ENCODE data around the gene PSMA7.

DNA sequence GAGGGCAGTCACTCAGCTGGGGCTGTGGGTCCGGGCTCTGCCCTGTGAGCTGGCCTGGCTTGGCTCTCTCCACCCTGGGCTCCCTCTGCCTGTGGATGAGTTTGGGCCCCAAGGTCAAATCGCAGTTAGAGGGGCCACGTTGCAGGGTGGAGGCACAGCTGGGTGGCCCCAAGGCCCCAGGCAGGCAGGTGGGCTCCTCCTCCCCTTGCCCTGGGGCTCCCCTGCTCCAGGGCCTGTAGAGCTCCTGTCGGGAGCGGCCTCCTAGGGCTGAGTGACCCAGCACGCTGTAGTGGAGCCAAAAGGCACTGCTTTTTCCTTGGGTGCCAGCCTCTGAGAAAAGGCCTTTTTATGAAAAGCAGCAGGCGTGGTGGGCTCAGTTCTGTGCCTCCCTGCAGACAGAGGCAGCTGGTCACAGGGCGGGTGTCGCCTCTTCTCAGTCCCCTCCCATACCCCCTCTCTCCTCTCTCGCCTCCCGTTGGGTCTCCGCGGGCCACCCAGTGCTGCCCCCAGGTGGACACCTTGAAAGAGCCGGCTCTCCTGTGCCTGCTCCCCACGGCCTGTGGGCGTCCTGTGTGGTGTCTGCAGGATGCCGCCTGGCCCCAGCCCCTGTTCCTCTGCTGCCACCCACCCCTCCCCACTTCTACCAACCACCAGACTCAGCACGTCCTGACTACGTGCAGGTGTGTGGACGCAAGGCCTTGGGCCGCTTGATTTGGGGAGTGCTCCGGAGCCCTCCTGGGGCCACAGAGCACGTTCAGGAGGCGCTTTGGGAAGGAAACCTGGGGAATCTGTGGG, 13.6 kb upstream of the PSMA7 start:
- TF ChIP-seq CTCF (IDR thresholded peaks at IDR 0.05; ENCODE audit: low read depth, low read length, missing input control): peak; percentile 57
- TF ChIP-seq, protein P1, sequence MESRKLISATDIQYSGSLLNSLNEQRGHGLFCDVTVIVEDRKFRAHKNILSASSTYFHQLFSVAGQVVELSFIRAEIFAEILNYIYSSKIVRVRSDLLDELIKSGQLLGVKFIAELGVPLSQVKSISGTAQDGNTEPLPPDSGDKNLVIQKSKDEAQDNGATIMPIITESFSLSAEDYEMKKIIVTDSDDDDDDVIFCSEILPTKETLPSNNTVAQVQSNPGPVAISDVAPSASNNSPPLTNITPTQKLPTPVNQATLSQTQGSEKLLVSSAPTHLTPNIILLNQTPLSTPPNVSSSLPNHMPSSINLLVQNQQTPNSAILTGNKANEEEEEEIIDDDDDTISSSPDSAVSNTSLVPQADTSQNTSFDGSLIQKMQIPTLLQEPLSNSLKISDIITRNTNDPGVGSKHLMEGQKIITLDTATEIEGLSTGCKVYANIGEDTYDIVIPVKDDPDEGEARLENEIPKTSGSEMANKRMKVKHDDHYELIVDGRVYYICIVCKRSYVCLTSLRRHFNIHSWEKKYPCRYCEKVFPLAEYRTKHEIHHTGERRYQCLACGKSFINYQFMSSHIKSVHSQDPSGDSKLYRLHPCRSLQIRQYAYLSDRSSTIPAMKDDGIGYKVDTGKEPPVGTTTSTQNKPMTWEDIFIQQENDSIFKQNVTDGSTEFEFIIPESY (IDR thresholded peaks at IDR 0.05): no peak
- TF ChIP-seq YY1 (IDR thresholded peaks at IDR 0.05): no peak
- no peak for TF ChIP-seq REST (IDR thresholded peaks at IDR 0.05)
- TF ChIP-seq SP1 (IDR thresholded peaks at IDR 0.05): no peak
- no peak for TF ChIP-seq EGR1 (IDR thresholded peaks at IDR 0.05; ENCODE audit: low read depth in 2 of 2)
- TF ChIP-seq NR2F2 (IDR thresholded peaks at IDR 0.05): no peak
- TF ChIP-seq MAX (IDR thresholded peaks at IDR 0.05): no peak
- TF ChIP-seq HNF4A (conservative IDR thresholded peaks at IDR 0.05): no peak
- peak in 1 of 2 donors; percentile 82 for TF ChIP-seq RAD21 (IDR thresholded peaks at IDR 0.05)
- TF ChIP-seq, protein P2, sequence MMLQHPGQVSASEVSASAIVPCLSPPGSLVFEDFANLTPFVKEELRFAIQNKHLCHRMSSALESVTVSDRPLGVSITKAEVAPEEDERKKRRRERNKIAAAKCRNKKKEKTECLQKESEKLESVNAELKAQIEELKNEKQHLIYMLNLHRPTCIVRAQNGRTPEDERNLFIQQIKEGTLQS (IDR thresholded peaks at IDR 0.05): no peak
- TF ChIP-seq FOXA2 (IDR thresholded peaks at IDR 0.05): no peak
- TF ChIP-seq FOXA1 (IDR thresholded peaks at IDR 0.05): no peak
- TF ChIP-seq GABPA (IDR thresholded peaks at IDR 0.05 in 1 of 2, conservative IDR thresholded peaks at IDR 0.05 in 1 of 2): no peak

All from liver (tissue), 3 donors.